Astrocyte (in vitro differentiated cells and primary cell): ENCODE data around the gene CCDC91. TPM values are rescaled to one million over a fixed set of nuclear protein-coding genes. Genes with fewer than 3 reads are reported as not detected.
"Not testable (repeated sequence)": the region's sequence is repeated elsewhere in the genome, so short reads cannot be mapped to it uniquely, and the experiment has no call there.

Experiments
- DNase-seq: peaks from one replicate; pipeline ENCODE4 v3.0.0-alpha.2; 2010; ENCODE audit warnings: low read depth
- FAIRE-seq: peaks from 2 replicates; lab custom pipeline; 2011; peaks lifted over from hg19 to GRCh38; lab: Jason Lieb, UNC
- H2AFZ ChIP-seq: 2 replicates; pipeline ENCODE4 v1.6.0; 2012; ENCODE audit warnings: low read depth, low read length, inconsistent platforms
- H3K27ac ChIP-seq: 2 replicates; pipeline ENCODE4 v1.5.1; 2011; ENCODE audit warnings: low read depth, low read length, inconsistent platforms
- H3K27me3 ChIP-seq: 2 replicates; pipeline ENCODE4 v1.6.0; 2011; ENCODE audit warnings: low read length, inconsistent platforms; ENCODE audit not compliant: insufficient read depth
- H3K36me3 ChIP-seq: 2 replicates; pipeline ENCODE4 v1.5.1; 2011; ENCODE audit warnings: low read length, inconsistent platforms; ENCODE audit not compliant: insufficient read depth
- H3K4me1 ChIP-seq: 2 replicates; pipeline ENCODE4 v1.5.1; 2011; ENCODE audit warnings: low read length, inconsistent platforms; ENCODE audit not compliant: insufficient read depth
- H3K4me2 ChIP-seq: 2 replicates; pipeline ENCODE4 v1.6.0; 2012; ENCODE audit warnings: low read length, inconsistent platforms
- H3K4me3 ChIP-seq: 2 replicates; pipeline ENCODE4 v1.5.1; 2011; ENCODE audit warnings: low read depth, mild to moderate bottlenecking, low read length, inconsistent platforms; ENCODE audit not compliant: insufficient read depth
- H3K79me2 ChIP-seq: 2 replicates; pipeline ENCODE4 v1.6.0; 2012; ENCODE audit warnings: mild to moderate bottlenecking, low read length, inconsistent platforms; ENCODE audit not compliant: insufficient read depth
- H3K9ac ChIP-seq: 2 replicates; pipeline ENCODE4 v1.6.0; 2012; ENCODE audit warnings: mild to moderate bottlenecking, low read length, inconsistent platforms
- H3K9me3 ChIP-seq: 2 replicates; pipeline ENCODE4 v1.5.1; 2012; ENCODE audit warnings: low read depth, mild to moderate bottlenecking, low read length, inconsistent platforms; ENCODE audit not compliant: insufficient read depth
- H4K20me1 ChIP-seq: 2 replicates; pipeline ENCODE4 v1.6.0; 2012; ENCODE audit warnings: low read length, inconsistent platforms; ENCODE audit not compliant: insufficient read depth
- H3K27ac Mint-ChIP-seq: one replicate; pipeline ENCODE4 v1.8.0; 2021; ENCODE audit warnings: mild to moderate bottlenecking, mixed read lengths; ENCODE audit not compliant: unreplicated experiment
- H3K27me3 Mint-ChIP-seq: one replicate; pipeline ENCODE4 v1.8.0; 2021; ENCODE audit warnings: low read depth, mixed read lengths; ENCODE audit not compliant: unreplicated experiment
- H3K36me3 Mint-ChIP-seq: one replicate; pipeline ENCODE4 v1.8.0; 2021; ENCODE audit warnings: low read depth, mixed read lengths; ENCODE audit not compliant: unreplicated experiment
- H3K4me1 Mint-ChIP-seq: one replicate; pipeline ENCODE4 v1.8.0; 2021; ENCODE audit warnings: low read depth, mixed read lengths; ENCODE audit not compliant: unreplicated experiment
- H3K4me3 Mint-ChIP-seq: one replicate; pipeline ENCODE4 v1.8.0; 2021; ENCODE audit warnings: mild to moderate bottlenecking, moderate library complexity, mixed read lengths; ENCODE audit not compliant: unreplicated experiment
- H3K9me3 Mint-ChIP-seq: one replicate; pipeline ENCODE4 v1.8.0; 2021; ENCODE audit warnings: mild to moderate bottlenecking, mixed read lengths; ENCODE audit not compliant: unreplicated experiment
- EZH2 ChIP-seq: IDR thresholded peaks from 2 replicates; pipeline ENCODE4 v1.6.1; 2012; ENCODE audit warnings: mild to moderate bottlenecking, low read length, inconsistent platforms; ENCODE audit not compliant: insufficient read depth
- total RNA-seq: library from RNA; stranded (reverse); gene quantifications from 2 replicates; pipeline ENCODE4 v1.2.1, GENCODE V29; 2021
- TF ChIP-seq, protein P1 (sequence below): IDR thresholded peaks from 2 replicates; pipeline ENCODE4 v1.5.1; 2011; ENCODE audit warnings: low read depth, mild to moderate bottlenecking, inconsistent platforms, low read length, moderate library complexity; ENCODE audit not compliant: insufficient read depth

Gene CCDC91
- total RNA-seq, 1 donor from 2014 or later = 19.3 TPM

DNA sequence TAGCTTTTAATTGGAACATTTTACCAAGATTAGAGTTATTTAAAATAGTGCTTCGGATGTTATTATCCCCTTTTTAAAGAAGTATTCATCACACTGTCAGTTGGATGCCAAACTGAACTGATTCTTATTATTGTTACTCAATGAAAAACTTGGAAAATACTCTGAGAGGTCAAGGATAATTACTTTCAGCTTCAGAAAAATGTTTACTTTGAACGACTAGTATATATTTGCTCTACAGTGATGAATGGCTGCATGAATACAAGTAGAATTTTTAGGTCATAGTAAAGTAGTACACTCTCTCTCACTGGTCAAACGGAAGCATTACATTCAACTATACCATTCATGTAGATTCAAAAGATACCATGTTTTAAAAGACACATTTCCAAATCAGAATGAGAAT is 269.2 kb downstream of the CCDC91 start:
- H3K27ac Mint-ChIP-seq = no peak overlapping the region
- TF ChIP-seq, protein P1, sequence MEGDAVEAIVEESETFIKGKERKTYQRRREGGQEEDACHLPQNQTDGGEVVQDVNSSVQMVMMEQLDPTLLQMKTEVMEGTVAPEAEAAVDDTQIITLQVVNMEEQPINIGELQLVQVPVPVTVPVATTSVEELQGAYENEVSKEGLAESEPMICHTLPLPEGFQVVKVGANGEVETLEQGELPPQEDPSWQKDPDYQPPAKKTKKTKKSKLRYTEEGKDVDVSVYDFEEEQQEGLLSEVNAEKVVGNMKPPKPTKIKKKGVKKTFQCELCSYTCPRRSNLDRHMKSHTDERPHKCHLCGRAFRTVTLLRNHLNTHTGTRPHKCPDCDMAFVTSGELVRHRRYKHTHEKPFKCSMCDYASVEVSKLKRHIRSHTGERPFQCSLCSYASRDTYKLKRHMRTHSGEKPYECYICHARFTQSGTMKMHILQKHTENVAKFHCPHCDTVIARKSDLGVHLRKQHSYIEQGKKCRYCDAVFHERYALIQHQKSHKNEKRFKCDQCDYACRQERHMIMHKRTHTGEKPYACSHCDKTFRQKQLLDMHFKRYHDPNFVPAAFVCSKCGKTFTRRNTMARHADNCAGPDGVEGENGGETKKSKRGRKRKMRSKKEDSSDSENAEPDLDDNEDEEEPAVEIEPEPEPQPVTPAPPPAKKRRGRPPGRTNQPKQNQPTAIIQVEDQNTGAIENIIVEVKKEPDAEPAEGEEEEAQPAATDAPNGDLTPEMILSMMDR = no peak
- no peak for TF ChIP-seq EZH2
- H3K4me3 Mint-ChIP-seq = no peak overlapping the region
- Histone ChIP-seq H3K27me3 (no peaks in the 10 kb centered on the region), H3K4me1 (no peaks in the 10 kb centered on the region), H3K4me3 (no peak overlapping the region), H3K9me3 (no peaks in the 10 kb centered on the region), H3K27ac (no peak overlapping the region), H3K9ac (no peak overlapping the region), H3K36me3 (no peaks in the 10 kb centered on the region), H3K4me2 (no peak overlapping the region), H3K79me2 (no peaks in the 10 kb centered on the region), H4K20me1 (no peaks in the 10 kb centered on the region), H2AFZ (no peak overlapping the region)
- FAIRE-seq (no peak), DNase-seq (no peak)
- no peaks in the 10 kb centered on the region for H3K27me3 Mint-ChIP-seq
- no peaks in the 10 kb centered on the region for H3K9me3 Mint-ChIP-seq
- peaks cover 2% of the 10 kb centered on the region for H3K36me3 Mint-ChIP-seq
- peaks cover 8% of the 10 kb centered on the region for H3K4me1 Mint-ChIP-seq

DNA sequence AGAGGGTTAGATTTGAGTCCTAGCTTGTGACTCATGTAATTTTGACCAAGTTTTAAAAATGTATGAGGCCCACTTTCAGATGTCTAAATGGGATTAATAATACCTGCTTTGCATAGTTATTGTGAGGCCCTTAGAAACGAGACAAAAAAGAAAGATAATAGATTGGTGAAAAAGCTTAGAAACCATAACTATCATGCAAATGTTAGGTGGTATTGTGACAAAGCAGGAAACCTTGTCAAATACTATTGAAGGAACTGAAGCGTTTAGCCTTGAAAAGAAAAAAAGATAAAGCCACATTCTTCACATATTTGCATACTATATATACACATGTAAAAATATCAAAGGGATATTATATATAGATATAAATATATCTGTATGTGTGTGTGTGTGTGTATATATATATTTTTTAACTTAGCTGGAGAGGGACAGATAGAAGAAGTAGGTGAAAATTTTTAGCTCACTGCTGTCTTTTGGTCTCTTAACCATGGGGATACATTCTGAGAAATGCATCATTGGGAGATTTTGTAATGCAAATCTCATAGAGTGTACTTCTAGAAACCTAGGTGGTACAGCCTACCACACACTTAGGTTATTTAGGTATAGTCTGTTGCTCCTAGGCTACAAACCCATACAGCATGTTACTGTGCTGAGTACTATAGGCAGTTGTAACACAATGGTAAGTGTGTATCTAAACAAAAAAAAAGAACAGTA is 270.3 kb downstream of the CCDC91 start:
- Histone ChIP-seq H2AFZ (no peak overlapping the region), H4K20me1 (no peaks in the 10 kb centered on the region), H3K4me2 (no peak overlapping the region), H3K9me3 (no peaks in the 10 kb centered on the region), H3K79me2 (no peaks in the 10 kb centered on the region), H3K4me1 (no peaks in the 10 kb centered on the region), H3K27me3 (no peaks in the 10 kb centered on the region), H3K4me3 (no peak overlapping the region), H3K9ac (no peak overlapping the region), H3K36me3 (no peaks in the 10 kb centered on the region), H3K27ac (no peak overlapping the region)
- no peak overlapping the region for H3K4me3 Mint-ChIP-seq
- no peaks in the 10 kb centered on the region for H3K27me3 Mint-ChIP-seq
- FAIRE-seq (no peak), DNase-seq (no peak)
- peaks cover 2% of the 10 kb centered on the region for H3K9me3 Mint-ChIP-seq
- H3K4me1 Mint-ChIP-seq = peaks cover 8% of the 10 kb centered on the region
- no peak for TF ChIP-seq EZH2
- TF ChIP-seq, protein P1 = no peak
- peaks cover 6% of the 10 kb centered on the region for H3K36me3 Mint-ChIP-seq
- H3K27ac Mint-ChIP-seq = no peak overlapping the region

DNA sequence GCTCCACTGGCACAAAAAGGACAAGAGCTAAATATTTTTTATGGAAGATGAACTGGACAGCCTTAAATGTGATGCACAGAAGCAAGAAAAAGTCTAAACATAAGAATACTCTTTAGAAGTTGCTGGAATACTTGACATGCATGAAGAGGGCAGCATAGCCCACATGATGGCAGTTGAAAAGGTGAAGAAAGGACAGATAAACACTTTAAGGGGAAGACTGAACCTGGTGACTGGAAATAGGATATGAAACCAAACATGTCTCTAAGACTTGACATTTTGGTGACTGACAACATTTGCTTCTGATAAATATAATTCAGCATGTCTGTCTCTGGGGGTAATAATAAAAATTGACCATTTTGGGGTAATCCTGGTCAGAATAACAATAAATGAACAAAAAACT is 273.1 kb downstream of the CCDC91 start:
- Histone ChIP-seq H3K27ac (no peak overlapping the region), H3K36me3 (no peaks in the 10 kb centered on the region), H3K9me3 (no peaks in the 10 kb centered on the region), H3K27me3 (no peaks in the 10 kb centered on the region), H4K20me1 (no peaks in the 10 kb centered on the region), H2AFZ (no peak overlapping the region), H3K4me1 (no peaks in the 10 kb centered on the region), H3K79me2 (no peaks in the 10 kb centered on the region), H3K4me2 (no peak overlapping the region), H3K4me3 (no peak overlapping the region), H3K9ac (no peak overlapping the region)
- Mint-ChIP-seq H3K36me3 (peaks cover 8% of the 10 kb centered on the region), H3K27ac (no peak overlapping the region), H3K27me3 (no peaks in the 10 kb centered on the region), H3K4me3 (no peak overlapping the region), H3K9me3 (peaks cover 2% of the 10 kb centered on the region), H3K4me1 (peaks cover 4% of the 10 kb centered on the region)
- TF ChIP-seq, protein P1 = no peak
- TF ChIP-seq EZH2 = no peak
- FAIRE-seq (no peak), DNase-seq (no peak)

DNA sequence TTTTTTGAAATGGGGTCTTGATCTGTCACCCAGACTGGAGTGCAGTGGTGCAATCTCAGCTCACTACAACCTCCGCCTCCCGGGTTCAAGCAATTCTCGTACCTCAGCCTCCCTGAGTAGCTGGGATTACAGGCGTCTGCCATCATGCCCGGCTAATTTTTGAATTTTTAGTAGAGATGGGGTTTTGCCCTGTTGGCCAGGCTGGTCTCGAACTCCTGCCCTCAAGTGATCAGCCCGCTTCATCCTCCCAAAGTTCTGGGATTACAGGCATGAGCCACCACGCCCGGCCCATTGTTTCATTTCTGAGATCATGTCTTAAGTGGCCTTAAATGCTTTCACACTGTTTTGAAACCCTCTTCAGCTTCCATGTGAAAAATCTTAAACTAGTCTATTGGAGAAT is 281.5 kb downstream of the CCDC91 start:
- not testable (repeated sequence) for H3K4me2 ChIP-seq, H3K9ac ChIP-seq, H3K4me1 ChIP-seq, FAIRE-seq, H2AFZ ChIP-seq, H3K4me1 Mint-ChIP-seq, H3K27me3 Mint-ChIP-seq, H3K4me3 Mint-ChIP-seq, H3K27me3 ChIP-seq, H3K4me3 ChIP-seq, H3K9me3 Mint-ChIP-seq, H3K36me3 ChIP-seq, H3K36me3 Mint-ChIP-seq, H3K27ac ChIP-seq, H3K79me2 ChIP-seq, H3K27ac Mint-ChIP-seq, H3K9me3 ChIP-seq, DNase-seq, H4K20me1 ChIP-seq
